ENCODE measurements around the gene RBBP5. TPM values are rescaled to one million over a fixed set of nuclear protein-coding genes. Genes with fewer than 3 reads are reported as not detected.

Gene RBBP5
- total RNA-seq, 1 experiment from 2014 or later: 29.5 TPM

GRCh38 chr1:205076245-205076761 is 45.5 kb downstream of the RBBP5 start:
- DNase-seq (ENCODE audit: extremely low read depth, low read depth): no peak

GRCh38 chr1:205075642-205076155 is 46.1 kb downstream of the RBBP5 start:
- DNase-seq (ENCODE audit: extremely low read depth, low read depth): no peak

GRCh38 chr1:205074513-205074912 is 47.3 kb downstream of the RBBP5 start:
- DNase-seq (ENCODE audit: extremely low read depth, low read depth): no peak

GRCh38 chr1:205074084-205074483 is 47.7 kb downstream of the RBBP5 start:
- no peak for DNase-seq (ENCODE audit: extremely low read depth, low read depth)

GRCh38 chr1:205073511-205073910 is 48.3 kb downstream of the RBBP5 start:
- no peak for DNase-seq (ENCODE audit: extremely low read depth, low read depth)

- no peak for DNase-seq (ENCODE audit: extremely low read depth, low read depth)
Observed at GRCh38 chr1:205072881-205073280, 48.9 kb downstream of the RBBP5 start.

GRCh38 chr1:205072286-205072685 is 49.5 kb downstream of the RBBP5 start:
- no peak for DNase-seq (ENCODE audit: extremely low read depth, low read depth)

GRCh38 chr1:205071801-205072200 is 50.0 kb downstream of the RBBP5 start:
- no peak for DNase-seq (ENCODE audit: extremely low read depth, low read depth)

- DNase-seq (ENCODE audit: extremely low read depth, low read depth): no peak
Observed at GRCh38 chr1:205071028-205071409, 50.8 kb downstream of the RBBP5 start.

- DNase-seq (ENCODE audit: extremely low read depth, low read depth): no peak
Observed at GRCh38 chr1:205069371-205070125, 52.2 kb downstream of the RBBP5 start.

GRCh38 chr1:205068457-205069040 is 53.2 kb downstream of the RBBP5 start:
- DNase-seq (ENCODE audit: extremely low read depth, low read depth): no peak

GRCh38 chr1:205068001-205068400 is 53.8 kb downstream of the RBBP5 start:
- DNase-seq (ENCODE audit: extremely low read depth, low read depth): no peak

- DNase-seq (ENCODE audit: extremely low read depth, low read depth): no peak
Observed at GRCh38 chr1:205067031-205067430, 54.7 kb downstream of the RBBP5 start.

- DNase-seq (ENCODE audit: extremely low read depth, low read depth): peak; percentile 9
Observed at GRCh38 chr1:205066141-205066818, 55.5 kb downstream of the RBBP5 start.

GRCh38 chr1:205065666-205066065 is 56.1 kb downstream of the RBBP5 start:
- DNase-seq (ENCODE audit: extremely low read depth, low read depth): no peak

GRCh38 chr1:205064741-205065316 is 56.9 kb downstream of the RBBP5 start:
- no peak for DNase-seq (ENCODE audit: extremely low read depth, low read depth)

GRCh38 chr1:205064301-205064700 is 57.5 kb downstream of the RBBP5 start:
- DNase-seq (ENCODE audit: extremely low read depth, low read depth): no peak

- DNase-seq (ENCODE audit: extremely low read depth, low read depth): no peak
Observed at GRCh38 chr1:205062895-205063294, 58.9 kb downstream of the RBBP5 start.

- no peak for DNase-seq (ENCODE audit: extremely low read depth, low read depth)
Observed at GRCh38 chr1:205062319-205062718, 59.5 kb downstream of the RBBP5 start.

GRCh38 chr1:205061665-205062069 is 60.1 kb downstream of the RBBP5 start:
- peak; percentile 77 for DNase-seq (ENCODE audit: extremely low read depth, low read depth)

- no peak for DNase-seq (ENCODE audit: extremely low read depth, low read depth)
Observed at GRCh38 chr1:205061227-205061626, 60.6 kb downstream of the RBBP5 start.
